Stimulated activated CD4-positive, alpha-beta T cell treated with anti-CD3 and anti-CD28 coated beads, Interleukin-2, amount 100 ng/mL, for 24 hours (primary cell): ENCODE measurements around the gene ANKRD10.

Source experiments
- DNase-seq, 2 donors: peaks; one replicate each; pipeline ENCODE4 v3.0.0-alpha.2; 2020

The ANKRD10 gene

GRCh38 chr13:110885516-110885915, 29.4 kb downstream of the ANKRD10 start:
- no peak for DNase-seq

- DNase-seq = no peak
Observed at GRCh38 chr13:110884517-110884916, 30.4 kb downstream of the ANKRD10 start.

- DNase-seq = no peak
Observed at GRCh38 chr13:110883542-110883941, 31.3 kb downstream of the ANKRD10 start.

- no peak for DNase-seq
Observed at GRCh38 chr13:110882972-110883371, 31.9 kb downstream of the ANKRD10 start.

- DNase-seq = no peak
Observed at GRCh38 chr13:110881839-110882627, 32.8 kb downstream of the ANKRD10 start.

- DNase-seq = no peak
Observed at GRCh38 chr13:110880627-110881026, 34.2 kb downstream of the ANKRD10 start.

GRCh38 chr13:110879482-110879881, 35.4 kb downstream of the ANKRD10 start:
- no peak for DNase-seq

- DNase-seq = no peak
Observed at GRCh38 chr13:110877737-110878258, 37.1 kb downstream of the ANKRD10 start.

- DNase-seq = no peak
Observed at GRCh38 chr13:110876609-110877008, 38.3 kb downstream of the ANKRD10 start.

- DNase-seq = no peak
Observed at GRCh38 chr13:110875241-110875640, 39.6 kb downstream of the ANKRD10 start.

- peak; percentile 63 to 84 for DNase-seq
Observed at GRCh38 chr13:110874508-110874960, 40.3 kb downstream of the ANKRD10 start.

GRCh38 chr13:110873639-110874507, 41.0 kb downstream of the ANKRD10 start:
- no peak for DNase-seq

- DNase-seq = no peak
Observed at GRCh38 chr13:110872768-110873638, 41.9 kb downstream of the ANKRD10 start.

- no peak for DNase-seq
Observed at GRCh38 chr13:110872034-110872767, 42.7 kb downstream of the ANKRD10 start.

GRCh38 chr13:110869805-110870706, 44.8 kb downstream of the ANKRD10 start:
- DNase-seq = peak in 1 of 2 donors; percentile 32

- DNase-seq = no peak
Observed at GRCh38 chr13:110869231-110869804, 45.6 kb downstream of the ANKRD10 start.

- DNase-seq = no peak
Observed at GRCh38 chr13:110868720-110869119, 46.1 kb downstream of the ANKRD10 start.

GRCh38 chr13:110867380-110867779, 47.5 kb downstream of the ANKRD10 start:
- DNase-seq = no peak

- DNase-seq = no peak
Observed at GRCh38 chr13:110866491-110867170, 48.2 kb downstream of the ANKRD10 start.

- DNase-seq = no peak
Observed at GRCh38 chr13:110863685-110864084, 51.2 kb downstream of the ANKRD10 start.
